ENCODE measurements around the gene SLCO2A1.

SLCO2A1 gene

GRCh38 chr3:133878518-133878917 lies 151.2 kb downstream of the SLCO2A1 start:
- ChIA-PET CTCF (interaction anchor here (1.1 kb wide), 1 partner anchor 13 kb away, joined by 3 read pairs; no protein-coding TSS in a partner anchor), POLR2A (no interaction called here)
- Histone ChIP-seq H3K27ac (ENCODE audit: insufficient read depth in 1 of 2, low read depth in 1 of 2, low read length in 2 of 2, poor library complexity in 1 of 2, severe bottlenecking in 2 of 2) (no peak overlapping the region), H3K36me3 (ENCODE audit: control insufficient read depth in 4 of 4, insufficient read depth in 4 of 4, low read length in 3 of 4) (no peaks in the 10 kb centered on the region), H3K9me3 (ENCODE audit: control extremely low read depth in 1 of 5, control insufficient read depth in 4 of 5, insufficient read depth in 2 of 5, low read depth in 1 of 5, low read length in 4 of 5) (peaks cover 0 to 23% (median 7%) of the 10 kb centered on the region in 5 experiments), H3K27me3 (replicated peaks in 2 of 5; ENCODE audit: control insufficient read depth in 4 of 5, insufficient read depth in 5 of 5, low read length in 4 of 5) (peaks cover 0 to 1% (median 0%) of the 10 kb centered on the region in 5 experiments), H3K4me3 (ENCODE audit: control insufficient read depth in 1 of 7, extremely low read depth in 1 of 7, insufficient read depth in 4 of 7, low read depth in 2 of 7, low read length in 6 of 7) (no peak overlapping the region), H3K4me1 (ENCODE audit: control extremely low read depth in 1 of 4, control insufficient read depth in 4 of 4, insufficient read depth in 4 of 4, low read length in 3 of 4) (peaks cover 0 to 12% (median 0%) of the 10 kb centered on the region in 4 experiments)
- no CpG with 5 or more reads among the region's 3 CpGs for WGBS (ENCODE audit: insufficient coverage)
- no peak for DNase-seq
